Activated CD8-positive, alpha-beta memory T cell treated with anti-CD3 and anti-CD28 coated beads, Interleukin-2, amount 50 U/mL, for 24 hours (primary cell): Measurements from ENCODE around the gene SLC4A7.
A peak's percentile ranks its signal among the peaks of the same experiment; 100 is the strongest.
"Not testable (repeated sequence)": the region's sequence is repeated elsewhere in the genome, so short reads cannot be mapped to it uniquely, and the experiment has no call there.

ENCODE experiments used
- DNase-seq: peaks from one replicate; pipeline ENCODE4 v3.0.0-alpha.2; 2020; ENCODE audit errors: extremely low read depth

The SLC4A7 gene

GRCh38 chr3:27360113-27361078, 123.8 kb downstream of the SLC4A7 start:
- DNase-seq = no peak

- no peak for DNase-seq
These were observed 125.8 kb downstream of the SLC4A7 start for GRCh38 chr3:27358372-27358771.

- peak; percentile 10 for DNase-seq
These were observed 126.4 kb downstream of the SLC4A7 start for GRCh38 chr3:27357665-27358258.

- no peak for DNase-seq
These were observed 127.2 kb downstream of the SLC4A7 start for GRCh38 chr3:27356976-27357375.

GRCh38 chr3:27354588-27355203, 129.5 kb downstream of the SLC4A7 start:
- no peak for DNase-seq

GRCh38 chr3:27354161-27354560, 130.0 kb downstream of the SLC4A7 start:
- no peak for DNase-seq

- DNase-seq = no peak
These were observed 131.0 kb downstream of the SLC4A7 start for GRCh38 chr3:27353221-27353620.

GRCh38 chr3:27352047-27352446, 132.1 kb downstream of the SLC4A7 start:
- DNase-seq = no peak

- DNase-seq = no peak
These were observed 134.4 kb downstream of the SLC4A7 start for GRCh38 chr3:27349832-27350231.

- DNase-seq = no peak
These were observed 138.0 kb downstream of the SLC4A7 start for GRCh38 chr3:27345959-27346865.

GRCh38 chr3:27345493-27345892, 138.7 kb downstream of the SLC4A7 start:
- no peak for DNase-seq

- no peak for DNase-seq
These were observed 139.1 kb downstream of the SLC4A7 start for GRCh38 chr3:27345045-27345444.

- no peak for DNase-seq
These were observed 140.0 kb downstream of the SLC4A7 start for GRCh38 chr3:27344192-27344591.

- DNase-seq = no peak
These were observed 141.9 kb downstream of the SLC4A7 start for GRCh38 chr3:27342267-27342666.

GRCh38 chr3:27340534-27340933, 143.7 kb downstream of the SLC4A7 start:
- DNase-seq = no peak

- no peak for DNase-seq
These were observed 148.6 kb downstream of the SLC4A7 start for GRCh38 chr3:27335571-27335970.

- DNase-seq = no peak
These were observed 150.3 kb downstream of the SLC4A7 start for GRCh38 chr3:27333843-27334242.

- DNase-seq = not testable (repeated sequence)
These were observed 155.0 kb downstream of the SLC4A7 start for GRCh38 chr3:27328982-27329762.

GRCh38 chr3:27326629-27327545, 157.3 kb downstream of the SLC4A7 start:
- DNase-seq = no peak

- no peak for DNase-seq
These were observed 158.0 kb downstream of the SLC4A7 start for GRCh38 chr3:27326202-27326601.
